GM18508 (cell line): ENCODE data around the gene NEK6.

Experiments used
- ATAC-seq: cut with Tn5 transposase; IDR thresholded peaks from one replicate; pipeline ENCODE4 v1.9.1; 2021; ENCODE audit warnings: moderate number of reproducible peaks; ENCODE audit not compliant: insufficient read depth, unreplicated experiment

NEK6 gene

GRCh38 chr9:124335320-124335707, 77.6 kb downstream of the NEK6 start:
- ATAC-seq: no peak

GRCh38 chr9:124337562-124337961, 79.8 kb downstream of the NEK6 start:
- no peak for ATAC-seq

GRCh38 chr9:124339603-124340146, 81.9 kb downstream of the NEK6 start:
- no peak for ATAC-seq

GRCh38 chr9:124340219-124341069, 82.7 kb downstream of the NEK6 start:
- no peak for ATAC-seq

- ATAC-seq: no peak
Observed at GRCh38 chr9:124341455-124342170, 83.9 kb downstream of the NEK6 start.

- ATAC-seq: no peak
Observed at GRCh38 chr9:124342402-124342775, 84.6 kb downstream of the NEK6 start.

- ATAC-seq: no peak
Observed at GRCh38 chr9:124342776-124343485, 85.2 kb downstream of the NEK6 start.

GRCh38 chr9:124343533-124344290, 86.0 kb downstream of the NEK6 start:
- ATAC-seq: no peak

- no peak for ATAC-seq
Observed at GRCh38 chr9:124344291-124345050, 86.7 kb downstream of the NEK6 start.

- ATAC-seq: no peak
Observed at GRCh38 chr9:124345063-124345462, 87.3 kb downstream of the NEK6 start.

GRCh38 chr9:124345751-124346281, 88.1 kb downstream of the NEK6 start:
- ATAC-seq: no peak

GRCh38 chr9:124346347-124347163, 88.8 kb downstream of the NEK6 start:
- ATAC-seq: no peak

- no peak for ATAC-seq
Observed at GRCh38 chr9:124347206-124347967, 89.6 kb downstream of the NEK6 start.

GRCh38 chr9:124347968-124348358, 90.2 kb downstream of the NEK6 start:
- no peak for ATAC-seq

- no peak for ATAC-seq
Observed at GRCh38 chr9:124348363-124348762, 90.6 kb downstream of the NEK6 start.

GRCh38 chr9:124348831-124349230, 91.1 kb downstream of the NEK6 start:
- no peak for ATAC-seq

- ATAC-seq: no peak
Observed at GRCh38 chr9:124349267-124349666, 91.5 kb downstream of the NEK6 start.
